Superior temporal gyrus (tissue), 1 donor: ENCODE results near the gene SETSIP.
A peak's percentile ranks its signal among the peaks of the same experiment; 100 is the strongest.
"Not testable (repeated sequence)": the region's sequence is repeated elsewhere in the genome, so short reads cannot be mapped to it uniquely, and the experiment has no call there.

ENCODE experiments used
- DNase-seq: peaks from one replicate; pipeline ENCODE4 v3.0.0-alpha.2; 2016; ENCODE audit errors: extremely low spot score

SETSIP gene

GRCh38 chr1:92075311-92075710 lies at the start of gene SETSIP:
Gene SETSIP (minus strand): TSS chr1:92075411. CDS start chr1:92075411, 0 bp downstream.
- peak; percentile 9 for DNase-seq

GRCh38 chr1:92123868-92124267 lies 48.7 kb upstream of the SETSIP start:
- DNase-seq: no peak

- no peak for DNase-seq
Observed at GRCh38 chr1:92118826-92119225, 43.6 kb upstream of the SETSIP start.

GRCh38 chr1:92117526-92117925 lies 42.3 kb upstream of the SETSIP start:
- no peak for DNase-seq

GRCh38 chr1:92108631-92109030 lies 33.4 kb upstream of the SETSIP start:
- no peak for DNase-seq

- no peak for DNase-seq
Observed at GRCh38 chr1:92105546-92106081, 30.4 kb upstream of the SETSIP start.

- no peak for DNase-seq
Observed at GRCh38 chr1:92096317-92096716, 21.1 kb upstream of the SETSIP start.

GRCh38 chr1:92095874-92096273 lies 20.7 kb upstream of the SETSIP start:
- DNase-seq: no peak

GRCh38 chr1:92094595-92094994 lies 19.4 kb upstream of the SETSIP start:
- DNase-seq: no peak

- no peak for DNase-seq
Observed at GRCh38 chr1:92094090-92094489, 18.9 kb upstream of the SETSIP start.

- no peak for DNase-seq
Observed at GRCh38 chr1:92091625-92092024, 16.4 kb upstream of the SETSIP start.

GRCh38 chr1:92087542-92087941 lies 12.3 kb upstream of the SETSIP start:
- no peak for DNase-seq

- DNase-seq: no peak
Observed at GRCh38 chr1:92085727-92086126, 10.5 kb upstream of the SETSIP start.

- DNase-seq: no peak
Observed at GRCh38 chr1:92084651-92085050, 9.4 kb upstream of the SETSIP start.

- no peak for DNase-seq
Observed at GRCh38 chr1:92081031-92081430, 5.8 kb upstream of the SETSIP start.

GRCh38 chr1:92080128-92080985 lies 5.1 kb upstream of the SETSIP start, which contains the start of gene BTBD8:
Gene BTBD8 (plus strand): TSS chr1:92080345. CDS start chr1:92080572, 227 bp downstream.
- DNase-seq: peak; percentile 89

- no peak for DNase-seq
Observed at GRCh38 chr1:92079441-92079840, 4.2 kb upstream of the SETSIP start.

- not testable (repeated sequence) for DNase-seq
Observed at GRCh38 chr1:92078077-92078476, 2.9 kb upstream of the SETSIP start.

- no peak for DNase-seq
Observed at GRCh38 chr1:92076363-92076762, 1.2 kb upstream of the SETSIP start.

- not testable (repeated sequence) for DNase-seq
Observed at GRCh38 chr1:92074446-92074845, 765 bp downstream of the SETSIP start.

- no peak for DNase-seq
Observed at GRCh38 chr1:92070892-92071291, 4.3 kb downstream of the SETSIP start.

GRCh38 chr1:92066321-92066720 lies 8.9 kb downstream of the SETSIP start:
- no peak for DNase-seq

- no peak for DNase-seq
Observed at GRCh38 chr1:92065042-92065441, 10.2 kb downstream of the SETSIP start.
